Subcutaneous abdominal adipose tissue (tissue), 5 donors: ENCODE measurements around the gene B4GALT3.

Experiments used
- H3K27ac ChIP-seq: one replicate; pipeline ENCODE4 v1.7.0; 2013; ENCODE audit warnings: low read depth, mild to moderate bottlenecking, inconsistent platforms, low read length, moderate library complexity
- H3K27me3 ChIP-seq, 5 donors: one replicate each; pipeline ENCODE4 v1.7.0; 2013; ENCODE audit warnings: low read length in 5 of 5, inconsistent platforms in 1 of 5; ENCODE audit not compliant: control insufficient read depth in 5 of 5, insufficient read depth in 4 of 5
- H3K36me3 ChIP-seq, 5 donors: one replicate each; pipeline ENCODE4 v1.7.0; 2013; ENCODE audit warnings: low read length in 5 of 5; ENCODE audit not compliant: control insufficient read depth in 5 of 5, insufficient read depth in 5 of 5
- H3K4me1 ChIP-seq, 5 donors: one replicate each; pipeline ENCODE4 v1.7.0; 2013; ENCODE audit warnings: low read length in 5 of 5, mild to moderate bottlenecking in 3 of 5, moderate library complexity in 1 of 5; ENCODE audit not compliant: control insufficient read depth in 5 of 5, insufficient read depth in 5 of 5
- H3K4me3 ChIP-seq, 5 donors: one replicate each; pipeline ENCODE4 v1.7.0; 2013; ENCODE audit warnings: low read length in 5 of 5, low read depth in 1 of 5
- H3K9ac ChIP-seq, 5 donors: one replicate each; pipeline ENCODE4 v1.7.0; 2013; ENCODE audit warnings: low read length in 5 of 5, mild to moderate bottlenecking in 4 of 5, moderate library complexity in 3 of 5
- H3K9me3 ChIP-seq, 5 donors: one replicate each; pipeline ENCODE4 v1.7.0; 2013; ENCODE audit warnings: low read length in 5 of 5; ENCODE audit not compliant: control insufficient read depth in 5 of 5
- donor health status: healthy.
- donor health status: healthy.
- donor health status: healthy.
- donor health status: healthy.
- donor health status: healthy.

Gene B4GALT3

GRCh38 chr1:161175771-161176453 is 1.4 kb downstream of the B4GALT3 start:
- peak overlapping the region in 4 of 5 donors; percentile 94 to 98 (median 98) for H3K4me3 ChIP-seq
- H3K4me1 ChIP-seq: peaks cover 12 to 51% (median 42%) of the 10 kb centered on the region in 5 donors
- H3K27ac ChIP-seq: peak overlapping the region; percentile 90
- no peaks in the 10 kb centered on the region for H3K9me3 ChIP-seq
- peak overlapping the region; percentile 81 to 91 (median 88) for H3K9ac ChIP-seq
- H3K36me3 ChIP-seq: peaks cover 5 to 50% (median 42%) of the 10 kb centered on the region in 5 donors
- H3K27me3 ChIP-seq: no peaks in the 10 kb centered on the region

DNA sequence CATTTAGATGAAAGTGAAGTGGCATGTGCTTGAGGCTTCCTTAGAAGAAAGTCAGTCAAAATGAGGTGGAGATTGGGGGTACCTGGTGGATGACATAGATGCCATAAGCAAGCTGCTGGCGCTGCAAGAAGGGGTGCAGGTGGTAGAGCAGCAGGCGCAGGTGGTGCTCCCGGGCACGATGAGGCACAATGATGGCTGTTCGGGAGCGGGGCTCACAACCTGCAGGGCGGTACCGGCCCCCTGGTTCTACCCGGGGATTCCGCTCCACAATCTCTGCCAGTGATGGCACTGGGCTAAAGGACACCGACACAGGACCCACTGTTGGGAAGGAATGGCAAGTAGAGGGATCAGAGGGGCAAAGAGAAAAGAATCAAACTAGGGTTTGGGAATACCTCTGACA is 2.4 kb downstream of the B4GALT3 start:
- Histone ChIP-seq H3K9ac (no peak overlapping the region), H3K9me3 (no peaks in the 10 kb centered on the region), H3K36me3 (peaks cover 5 to 59% (median 50%) of the 10 kb centered on the region in 5 donors), H3K27me3 (no peaks in the 10 kb centered on the region), H3K4me3 (no peak overlapping the region), H3K4me1 (peaks cover 12 to 51% (median 42%) of the 10 kb centered on the region in 5 donors), H3K27ac (no peak overlapping the region)

- H3K27me3 ChIP-seq: no peaks in the 10 kb centered on the region
- H3K9me3 ChIP-seq: no peaks in the 10 kb centered on the region
- H3K36me3 ChIP-seq: peaks cover 5 to 71% (median 60%) of the 10 kb centered on the region in 5 donors
- peak overlapping the region; percentile 68 for H3K27ac ChIP-seq
- peaks cover 12 to 51% (median 42%) of the 10 kb centered on the region in 5 donors for H3K4me1 ChIP-seq
- no peak overlapping the region for H3K4me3 ChIP-seq
- H3K9ac ChIP-seq: no peak overlapping the region
Measured at GRCh38 chr1:161173711-161174110, 3.6 kb downstream of the B4GALT3 start.

GRCh38 chr1:161172776-161173376 is 4.4 kb downstream of the B4GALT3 start:
- Histone ChIP-seq H3K9ac (peak overlapping the region in 4 of 5 donors; percentile 21 to 66 (median 47)), H3K4me1 (peaks cover 12 to 49% (median 40%) of the 10 kb centered on the region in 5 donors), H3K9me3 (no peaks in the 10 kb centered on the region), H3K27ac (peak overlapping the region; percentile 85), H3K36me3 (peaks cover 5 to 77% (median 60%) of the 10 kb centered on the region in 5 donors), H3K27me3 (no peaks in the 10 kb centered on the region), H3K4me3 (no peak overlapping the region)

DNA sequence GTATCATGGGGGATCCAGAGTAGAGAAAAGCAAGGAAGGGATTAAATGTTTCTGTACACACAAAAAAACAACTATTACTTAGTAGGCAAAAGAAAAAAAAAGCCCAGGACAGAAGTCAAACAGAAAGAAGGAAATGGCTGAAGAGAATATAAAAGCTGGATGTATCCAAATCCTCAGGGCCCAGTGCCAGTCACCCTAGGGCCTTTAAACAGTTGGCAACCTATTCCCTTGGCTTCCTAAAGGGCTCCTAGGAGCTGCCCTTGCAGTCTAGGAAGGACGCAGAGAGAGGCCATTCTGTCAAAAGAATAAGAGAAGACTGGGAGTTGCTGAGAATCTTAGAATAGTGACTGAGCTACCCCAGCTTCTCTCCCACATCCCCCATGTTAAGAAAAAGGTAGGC is 5.0 kb downstream of the B4GALT3 start:
- Histone ChIP-seq H3K27ac (peak overlapping the region; percentile 85), H3K4me3 (no peak overlapping the region), H3K4me1 (peaks cover 11 to 50% (median 36%) of the 10 kb centered on the region in 5 donors), H3K9me3 (no peaks in the 10 kb centered on the region), H3K9ac (peak overlapping the region in 2 of 5 donors; percentile 1 to 66), H3K36me3 (peaks cover 5 to 77% (median 60%) of the 10 kb centered on the region in 5 donors), H3K27me3 (no peaks in the 10 kb centered on the region)

DNA sequence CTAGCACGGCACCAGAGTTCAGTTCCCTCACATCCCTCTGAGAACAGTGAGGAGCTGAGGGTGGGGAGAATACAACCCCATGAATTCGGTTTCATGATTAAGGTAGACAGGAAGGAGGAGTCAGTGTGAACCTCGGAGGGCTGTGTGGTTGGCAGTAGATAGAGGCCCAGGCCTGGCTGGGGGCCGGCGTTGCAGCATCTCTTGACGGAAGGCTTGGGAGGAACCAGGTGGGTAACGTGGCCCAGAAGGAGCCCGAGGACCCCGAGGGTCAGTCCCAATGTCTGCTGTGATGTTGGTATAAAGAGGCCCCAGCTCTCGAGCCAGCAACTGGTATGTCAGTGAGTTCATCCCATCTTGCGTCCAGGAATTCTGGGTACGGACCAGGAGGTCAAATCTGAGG is 5.6 kb downstream of the B4GALT3 start:
- no peak overlapping the region for H3K4me3 ChIP-seq
- H3K27me3 ChIP-seq: no peaks in the 10 kb centered on the region
- H3K36me3 ChIP-seq: peaks cover 5 to 77% (median 60%) of the 10 kb centered on the region in 5 donors
- peak overlapping the region; percentile 85 for H3K27ac ChIP-seq
- H3K9ac ChIP-seq: peak overlapping the region in 1 of 5 donors; percentile 39
- peaks cover 13 to 52% (median 37%) of the 10 kb centered on the region in 5 donors for H3K4me1 ChIP-seq
- no peaks in the 10 kb centered on the region for H3K9me3 ChIP-seq

GRCh38 chr1:161171191-161171590 is 6.1 kb downstream of the B4GALT3 start:
- Histone ChIP-seq H3K36me3 (peaks cover 5 to 77% (median 60%) of the 10 kb centered on the region in 5 donors), H3K4me1 (peaks cover 10 to 52% (median 36%) of the 10 kb centered on the region in 5 donors), H3K27me3 (no peaks in the 10 kb centered on the region), H3K4me3 (no peak overlapping the region), H3K27ac (no peak overlapping the region), H3K9ac (peak overlapping the region in 2 of 5 donors; percentile 10 to 39), H3K9me3 (no peaks in the 10 kb centered on the region)

- no peak overlapping the region for H3K4me3 ChIP-seq
- H3K9me3 ChIP-seq: no peaks in the 10 kb centered on the region
- peaks cover 0 to 70% (median 50%) of the 10 kb centered on the region in 5 donors for H3K36me3 ChIP-seq
- peak overlapping the region in 1 of 5 donors; percentile 9 for H3K9ac ChIP-seq
- no peaks in the 10 kb centered on the region for H3K27me3 ChIP-seq
- H3K4me1 ChIP-seq: peaks cover 10 to 57% (median 42%) of the 10 kb centered on the region in 5 donors
- no peak overlapping the region for H3K27ac ChIP-seq
Measured at GRCh38 chr1:161168906-161169305, 8.4 kb downstream of the B4GALT3 start.

- peaks cover 0 to 70% (median 52%) of the 10 kb centered on the region in 5 donors for H3K36me3 ChIP-seq
- H3K4me1 ChIP-seq: peaks cover 3 to 40% (median 23%) of the 10 kb centered on the region in 5 donors
- no peaks in the 10 kb centered on the region for H3K9me3 ChIP-seq
- H3K27ac ChIP-seq: peak overlapping the region; percentile 85
- H3K4me3 ChIP-seq: peak overlapping the region; percentile 84 to 96 (median 93)
- peak overlapping the region; percentile 71 to 91 (median 85) for H3K9ac ChIP-seq
- H3K27me3 ChIP-seq: no peaks in the 10 kb centered on the region
Measured at GRCh38 chr1:161166669-161167548, 10.4 kb downstream of the B4GALT3 start.
